Right lung (tissue), 5 donors: ENCODE data around the gene LGALS9. TPM values are rescaled to one million over a fixed set of nuclear protein-coding genes. Genes with fewer than 3 reads are reported as not detected.
"Not testable (repeated sequence)": the region's sequence is repeated elsewhere in the genome, so short reads cannot be mapped to it uniquely, and the experiment has no call there.

Source experiments
- DNase-seq, 2 donors: peaks; one replicate each; pipeline ENCODE4 v3.0.0-alpha.2; 2013
- polyA plus RNA-seq, 5 donors: library from polyadenylated mRNA; unstranded; fragments of 120-200 nt; gene quantifications; one replicate each; pipeline versions ENCODE4 v1.2.1 to v1.2.3, GENCODE V29; 2013; ENCODE audit warnings: inconsistent platforms in 1 of 5, low replicate concordance in 1 of 5; ENCODE audit not compliant: insufficient read length in 5 of 5, insufficient read depth in 1 of 5

Gene LGALS9
- polyA plus RNA-seq, 5 donors = 15.0 to 26.4 (median 18.1) TPM

GRCh38 chr17:27671977-27672480, 41.0 kb downstream of the LGALS9 start:
- DNase-seq = not testable (repeated sequence)

GRCh38 chr17:27674335-27674734, 43.3 kb downstream of the LGALS9 start:
- no peak for DNase-seq

- DNase-seq = no peak
Measured at GRCh38 chr17:27677191-27677590, 46.2 kb downstream of the LGALS9 start.

DNA sequence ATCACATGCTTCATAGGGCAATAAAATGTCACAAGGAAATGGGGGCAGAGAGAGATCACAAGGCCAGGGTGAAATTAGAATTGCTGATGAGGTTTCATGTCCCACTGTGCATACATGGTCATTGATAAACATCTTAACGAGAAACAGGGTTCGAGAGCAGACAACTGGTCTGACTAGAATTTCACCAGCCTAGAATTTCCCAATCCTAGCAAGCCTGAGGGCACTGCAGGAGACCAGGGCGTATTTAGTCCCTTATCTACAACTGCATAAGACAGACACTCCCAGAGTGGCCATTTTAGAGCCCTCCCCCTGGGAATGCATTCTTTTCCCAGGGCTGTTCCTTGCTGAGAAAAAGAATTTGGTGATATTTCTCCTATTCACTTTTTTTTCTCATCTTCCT, 55.3 kb downstream of the LGALS9 start:
- DNase-seq = not testable (repeated sequence)

DNA sequence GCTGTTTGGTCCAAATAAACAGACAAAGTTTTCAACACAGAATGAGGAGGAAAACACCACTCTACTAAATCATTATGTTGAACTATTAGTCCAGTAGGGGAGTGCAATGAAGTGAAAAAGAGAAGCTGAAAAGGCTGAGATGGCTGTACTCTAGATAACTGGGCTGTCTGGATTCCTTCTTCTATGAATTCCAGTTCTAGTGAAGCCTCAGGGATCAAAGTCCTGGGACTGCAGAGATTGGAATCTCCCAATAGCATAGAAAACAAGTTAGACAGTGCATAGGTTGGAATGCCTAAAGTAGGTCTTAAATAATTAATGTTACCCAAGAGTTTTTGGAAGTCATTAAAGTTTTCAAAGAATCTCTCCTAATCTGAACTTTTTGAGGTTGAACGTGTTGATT, 59.9 kb downstream of the LGALS9 start:
- no peak for DNase-seq

DNA sequence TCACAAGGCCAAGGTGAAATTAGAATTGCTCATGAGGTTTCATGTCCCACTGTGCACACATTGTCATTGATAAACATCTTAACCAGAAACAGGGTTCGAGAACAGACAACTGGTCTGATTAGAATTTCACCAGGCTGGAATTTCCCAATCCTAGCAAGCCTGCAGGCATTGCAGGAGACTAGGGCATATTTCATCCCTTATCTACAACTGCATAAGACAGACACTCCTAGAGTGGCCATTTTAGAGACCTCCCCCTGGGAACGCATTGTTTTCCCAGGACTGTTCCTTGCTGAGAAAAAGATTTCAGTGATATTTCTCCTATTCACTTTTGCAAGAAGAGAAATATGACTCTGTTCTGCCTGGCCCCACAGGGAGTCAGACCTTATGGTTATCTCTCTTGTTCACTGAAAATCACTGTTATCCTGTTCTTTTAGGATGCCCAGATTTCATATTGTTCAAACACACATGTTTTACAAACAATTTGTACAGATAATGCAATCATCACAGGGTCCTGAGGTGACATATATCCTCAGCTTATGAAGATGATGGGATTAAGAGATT, 64.3 kb downstream of the LGALS9 start:
- DNase-seq = not testable (repeated sequence)

Other genes starting within 250 kb of the LGALS9 start
- 10 to 100 TPM; 50.0 to 72.7 (median 53.4) TPM for gene KSR1, start 174.7 kb upstream of the LGALS9 start, polyA plus RNA-seq
- gene NOS2, start 169.3 kb downstream of the LGALS9 start, polyA plus RNA-seq = 1 to 10 TPM; 1.2 to 2.9 (median 1.6) TPM